ENCODE results near the gene DLG4. TPM values are rescaled to one million over a fixed set of nuclear protein-coding genes. Genes with fewer than 3 reads are reported as not detected.
A peak's percentile ranks its signal among the peaks of the same experiment; 100 is the strongest.

DLG4 gene
- total RNA-seq, 1 experiment from 2014 or later, result 4.4 TPM

DNA sequence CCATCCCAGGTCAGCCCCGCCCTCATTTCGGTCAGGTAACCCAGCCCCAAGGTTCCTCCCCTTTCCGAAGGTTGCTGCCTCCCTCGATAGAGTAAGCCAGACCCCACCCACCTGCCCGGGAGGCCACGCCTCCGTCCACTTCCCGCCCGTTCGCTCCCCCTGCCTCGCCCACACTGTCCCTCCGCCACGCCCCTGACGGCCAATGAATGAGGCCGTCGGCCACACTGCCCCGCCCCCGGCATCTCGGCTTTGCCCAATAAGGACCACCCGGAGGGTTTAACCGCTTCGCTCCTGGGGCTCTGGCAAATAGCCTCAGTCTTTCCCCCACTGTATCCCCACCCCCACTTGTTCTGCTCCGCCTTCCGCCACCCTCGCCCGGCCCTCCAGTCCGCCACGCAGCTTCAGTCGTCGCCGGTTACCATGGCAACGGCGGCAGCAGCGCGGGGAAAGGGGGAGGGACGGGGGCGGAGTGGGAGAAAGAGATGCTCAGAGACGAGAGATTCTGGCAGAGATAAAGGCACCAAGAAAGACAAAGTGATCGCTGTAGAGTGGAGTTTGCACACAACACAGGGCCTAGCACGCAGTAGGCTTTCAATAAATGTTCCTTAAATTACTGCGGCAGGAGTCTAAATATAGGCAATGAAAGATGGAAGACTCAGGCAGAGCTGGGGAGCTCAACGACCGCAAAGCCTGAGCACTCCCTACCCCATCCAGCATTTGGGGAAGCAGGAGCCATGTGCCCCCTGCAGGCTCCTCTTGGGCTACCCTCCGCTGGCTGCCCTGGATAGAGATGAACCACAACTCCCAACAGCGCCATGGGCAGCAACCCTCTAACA is 5.1 kb downstream of the DLG4 start:
- peak; percentile 99 for DNase-seq (ENCODE audit: low read depth)

DNA sequence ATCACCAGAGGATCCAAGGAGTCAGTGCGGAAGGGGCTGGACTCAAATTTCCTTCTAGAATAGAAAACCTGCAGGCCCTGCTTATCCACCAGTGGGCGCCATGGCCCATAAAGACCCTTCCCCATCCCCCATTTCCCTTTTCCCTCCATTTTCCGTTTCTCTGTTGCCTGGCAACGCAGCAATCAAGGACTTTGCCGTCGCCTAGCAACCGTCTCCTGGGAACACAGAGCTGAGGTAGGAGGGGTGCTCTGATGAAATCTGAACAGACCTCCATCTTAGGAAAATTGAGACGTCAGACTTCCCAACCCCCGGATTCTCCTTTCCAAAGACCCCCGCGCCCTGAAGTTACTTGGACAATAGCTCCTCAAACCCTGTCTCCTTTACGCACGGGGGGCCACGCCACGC is 5.7 kb downstream of the DLG4 start:
- peak; percentile 80 for DNase-seq (ENCODE audit: low read depth)

DNA sequence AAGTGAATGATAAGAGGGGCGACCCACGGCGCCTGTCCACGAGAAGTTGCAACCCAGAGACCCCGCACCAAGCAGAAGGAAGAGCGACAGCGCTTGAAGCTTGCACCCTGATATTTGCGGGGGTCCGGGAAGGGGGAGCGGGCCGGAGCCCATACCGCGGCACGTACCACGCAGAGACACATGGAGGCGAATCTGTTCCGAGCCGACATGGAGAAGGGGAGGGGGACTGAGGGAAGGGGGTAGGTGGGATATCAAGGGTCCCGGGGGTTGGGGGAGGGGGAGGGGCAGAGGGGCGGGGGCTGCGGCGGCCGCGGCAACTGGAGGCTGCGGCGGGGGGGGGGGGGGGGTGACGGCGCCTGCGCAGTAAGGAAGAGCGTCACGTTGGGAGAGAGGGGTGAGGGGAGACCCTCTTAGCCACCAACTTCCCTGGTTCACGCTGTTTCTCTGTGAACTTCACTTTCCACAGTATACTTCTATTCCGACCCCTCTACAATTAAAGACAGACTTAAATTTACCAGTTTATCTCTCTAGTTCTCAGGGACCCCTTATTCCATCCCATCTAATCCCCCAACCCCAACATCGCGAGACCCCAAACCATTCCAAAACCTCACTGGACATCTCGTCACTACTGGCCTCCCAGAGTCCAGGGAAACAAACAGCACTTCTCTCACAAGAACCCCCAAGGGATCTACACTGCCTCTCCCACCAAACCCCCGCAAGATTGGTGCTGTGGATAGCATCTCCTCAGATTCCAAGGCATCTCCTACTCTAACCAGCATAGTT is 8.0 kb downstream of the DLG4 start:
- DNase-seq (ENCODE audit: low read depth), result no peak

DNA sequence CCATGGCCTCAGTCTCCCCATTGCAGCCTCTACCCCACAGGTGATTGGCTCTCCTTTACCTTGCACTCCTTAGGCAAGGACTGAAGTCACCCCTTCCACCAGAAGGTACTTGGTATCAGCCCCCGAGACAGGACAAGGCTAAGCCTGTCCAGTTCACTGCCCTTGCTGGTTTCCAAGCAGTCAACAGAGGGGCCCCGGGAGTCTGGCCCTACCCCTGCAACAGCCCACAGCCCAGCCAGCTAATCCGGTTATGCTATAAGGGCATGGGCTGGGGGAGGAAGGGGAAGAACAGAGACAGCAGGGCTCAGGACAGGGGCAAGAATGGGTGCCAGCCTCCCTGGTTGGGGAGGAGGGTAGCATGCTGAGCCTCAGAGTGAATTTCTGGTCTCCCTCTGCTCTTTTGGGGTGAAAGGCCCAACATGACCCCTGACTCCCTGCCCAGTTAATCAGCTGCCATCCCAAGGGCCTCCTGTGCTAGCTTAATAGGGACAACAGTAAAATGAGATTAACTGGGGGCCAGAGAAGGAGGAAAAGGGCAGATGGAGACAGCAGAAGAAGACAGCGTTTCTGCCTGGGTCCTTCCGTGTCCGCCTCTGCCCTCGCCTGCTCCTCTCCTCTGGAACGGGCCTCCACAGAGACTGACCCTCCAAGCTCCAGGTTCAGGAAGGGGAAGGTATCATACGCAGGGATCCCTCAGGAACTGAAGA is 10.7 kb downstream of the DLG4 start:
- no peak for DNase-seq (ENCODE audit: low read depth)

DNA sequence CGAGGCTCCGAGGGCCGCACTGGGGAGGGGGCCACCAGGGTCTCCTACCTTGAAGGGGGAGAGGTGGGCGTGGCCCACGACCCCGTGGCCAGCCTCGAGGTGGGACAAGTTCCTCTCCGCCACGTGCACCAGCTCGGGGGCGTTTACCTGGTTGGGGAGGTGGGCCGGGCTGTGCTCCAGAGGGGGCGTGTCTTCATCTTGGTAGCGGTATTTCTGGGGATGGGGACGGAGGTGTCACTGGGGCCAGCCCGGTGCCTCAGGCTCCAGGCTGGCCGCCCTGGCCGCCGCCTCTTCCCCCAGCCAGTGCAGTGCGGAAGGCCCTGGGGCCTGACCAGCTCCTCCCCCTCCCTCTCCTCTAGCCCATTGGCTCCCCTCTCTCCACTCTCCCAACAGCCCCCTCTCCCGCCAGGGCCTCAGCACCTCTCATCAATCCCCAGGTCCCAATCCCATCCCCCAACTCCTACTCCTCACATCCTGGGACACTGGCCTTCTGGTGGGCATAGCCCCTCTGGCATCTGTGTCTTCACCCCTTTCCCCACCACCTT is 11.5 kb downstream of the DLG4 start:
- no peak for DNase-seq (ENCODE audit: low read depth)

DNA sequence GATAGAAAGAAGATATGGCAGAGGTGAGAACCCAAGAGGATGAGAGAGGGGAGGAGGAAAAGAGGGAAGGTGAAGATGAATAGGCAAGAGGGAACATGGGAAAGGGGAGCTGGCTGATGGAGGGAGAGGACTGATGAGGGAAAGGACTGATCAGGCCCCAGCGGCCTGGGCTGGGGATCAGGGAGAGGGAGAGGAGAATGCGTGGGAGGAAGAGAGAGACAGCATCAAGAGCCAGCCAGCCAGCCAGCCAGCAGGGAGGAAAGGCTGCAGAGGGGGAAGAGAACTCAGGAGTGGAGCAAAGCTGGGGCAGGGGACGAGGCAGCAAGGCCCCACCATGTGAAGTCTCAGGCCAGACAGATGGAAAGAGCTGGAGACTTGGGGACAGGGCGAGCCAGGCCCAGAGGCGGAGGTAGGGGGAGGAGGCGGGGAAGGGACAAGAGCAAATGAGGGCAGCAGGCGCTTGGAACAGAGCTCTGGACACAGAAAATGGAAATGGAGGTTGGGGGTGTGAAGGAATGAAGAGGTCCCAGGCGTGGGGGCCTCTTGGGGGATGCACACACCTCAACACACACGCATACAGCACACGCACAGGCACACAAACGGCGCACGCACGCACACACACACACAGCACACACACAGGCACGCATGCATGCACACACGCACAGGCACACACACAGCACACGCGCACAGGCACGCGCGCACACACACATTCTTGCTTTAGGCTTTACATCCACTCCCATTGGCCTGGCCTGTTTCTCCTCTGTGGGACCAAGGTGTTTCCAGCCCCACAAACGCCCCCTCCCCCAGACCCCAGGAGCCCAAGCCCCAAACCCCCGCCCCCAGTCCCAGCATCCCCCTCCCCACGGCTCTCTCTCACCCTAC is 12.3 kb downstream of the DLG4 start:
- no peak for DNase-seq (ENCODE audit: low read depth)

DNA sequence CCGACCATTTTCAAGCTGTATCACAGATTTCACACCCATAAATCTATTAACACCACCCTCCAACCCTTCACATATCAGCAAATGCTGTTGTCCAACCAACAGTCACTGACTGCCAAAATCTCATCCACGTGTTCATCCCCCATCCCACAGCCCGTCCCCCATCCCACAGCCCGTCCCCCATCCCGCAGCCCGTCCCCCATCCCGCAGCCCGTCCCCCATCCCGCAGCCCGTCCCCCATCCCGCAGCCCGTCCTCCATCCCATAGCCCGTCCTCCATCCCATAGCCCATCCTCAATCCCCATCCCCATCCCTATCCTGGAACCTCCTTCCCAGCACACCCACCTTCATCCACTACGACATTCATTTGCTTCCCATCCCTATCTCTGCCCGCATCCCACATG is 14.1 kb downstream of the DLG4 start:
- DNase-seq (ENCODE audit: low read depth), result no peak

DNA sequence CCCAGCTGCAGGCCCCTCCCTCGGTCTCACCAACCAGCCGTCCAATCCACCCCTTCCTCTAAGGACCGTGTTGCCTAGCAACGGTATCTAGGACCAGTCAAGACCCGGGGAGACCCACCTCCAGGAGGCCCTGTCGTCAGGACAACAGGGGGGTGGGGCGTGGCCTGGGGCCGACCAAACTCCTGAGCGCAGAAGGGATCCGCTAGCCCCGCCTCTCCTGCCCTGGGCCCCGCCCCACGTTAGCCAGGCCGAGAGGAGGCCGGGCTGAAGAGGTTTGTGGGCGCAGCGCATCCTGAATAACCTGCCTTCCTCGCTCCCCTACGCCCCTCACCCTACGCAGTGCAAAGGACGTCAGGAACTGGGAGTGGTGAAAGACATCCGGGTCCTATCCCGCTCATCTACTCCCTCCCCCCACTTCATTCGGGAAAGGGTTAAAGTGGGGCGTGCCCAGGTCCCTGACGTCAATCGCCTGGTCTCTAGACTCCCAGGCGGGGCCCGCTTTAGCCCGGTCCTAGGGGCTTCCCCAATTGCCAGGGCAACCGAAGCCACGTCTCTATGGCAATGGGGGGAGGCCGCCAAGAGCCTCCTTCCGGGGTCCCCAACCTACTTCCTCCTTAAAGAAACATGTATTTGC is 14.7 kb downstream of the DLG4 start:
- peak; percentile 81 for DNase-seq (ENCODE audit: low read depth)

DNA sequence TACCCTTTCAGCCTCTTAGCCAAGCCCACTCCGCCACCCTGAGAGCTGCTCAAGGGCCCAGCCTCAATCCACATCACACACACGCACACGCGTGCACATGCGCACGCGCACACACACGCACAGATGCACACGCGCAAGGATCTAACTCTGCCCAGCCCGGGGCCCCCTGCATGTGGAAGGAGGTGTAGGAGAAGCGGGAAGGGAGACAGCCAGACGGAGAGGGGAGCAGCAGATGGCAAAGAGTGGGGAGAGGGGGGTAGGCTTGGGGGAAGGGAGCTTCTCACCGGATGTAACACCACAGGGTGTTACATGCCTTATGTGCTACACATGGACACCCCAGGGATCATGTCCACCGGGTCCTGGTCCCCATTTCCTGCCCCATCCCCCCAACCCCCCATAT is 15.3 kb downstream of the DLG4 start:
- DNase-seq (ENCODE audit: low read depth), result no peak

DNA sequence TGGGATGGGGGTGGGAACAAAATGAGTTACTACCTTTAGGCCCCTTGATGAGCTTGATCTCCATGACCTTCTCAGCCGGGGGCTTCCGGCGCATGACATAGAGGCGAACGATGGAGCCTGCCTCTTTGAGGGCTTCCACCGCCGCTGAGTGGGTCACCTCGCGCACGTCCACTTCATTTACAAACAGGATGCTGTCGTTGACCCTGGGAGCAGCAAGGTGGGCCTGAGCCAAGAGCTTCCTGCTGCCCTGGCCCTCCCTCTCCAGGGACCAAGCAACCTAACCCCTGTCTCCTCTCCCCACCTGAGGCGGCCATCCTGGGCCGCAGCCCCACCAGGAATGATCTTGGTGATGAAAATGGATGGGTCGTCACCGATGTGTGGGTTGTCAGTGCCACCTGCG is 16.2 kb downstream of the DLG4 start:
- DNase-seq (ENCODE audit: low read depth), result no peak

DNA sequence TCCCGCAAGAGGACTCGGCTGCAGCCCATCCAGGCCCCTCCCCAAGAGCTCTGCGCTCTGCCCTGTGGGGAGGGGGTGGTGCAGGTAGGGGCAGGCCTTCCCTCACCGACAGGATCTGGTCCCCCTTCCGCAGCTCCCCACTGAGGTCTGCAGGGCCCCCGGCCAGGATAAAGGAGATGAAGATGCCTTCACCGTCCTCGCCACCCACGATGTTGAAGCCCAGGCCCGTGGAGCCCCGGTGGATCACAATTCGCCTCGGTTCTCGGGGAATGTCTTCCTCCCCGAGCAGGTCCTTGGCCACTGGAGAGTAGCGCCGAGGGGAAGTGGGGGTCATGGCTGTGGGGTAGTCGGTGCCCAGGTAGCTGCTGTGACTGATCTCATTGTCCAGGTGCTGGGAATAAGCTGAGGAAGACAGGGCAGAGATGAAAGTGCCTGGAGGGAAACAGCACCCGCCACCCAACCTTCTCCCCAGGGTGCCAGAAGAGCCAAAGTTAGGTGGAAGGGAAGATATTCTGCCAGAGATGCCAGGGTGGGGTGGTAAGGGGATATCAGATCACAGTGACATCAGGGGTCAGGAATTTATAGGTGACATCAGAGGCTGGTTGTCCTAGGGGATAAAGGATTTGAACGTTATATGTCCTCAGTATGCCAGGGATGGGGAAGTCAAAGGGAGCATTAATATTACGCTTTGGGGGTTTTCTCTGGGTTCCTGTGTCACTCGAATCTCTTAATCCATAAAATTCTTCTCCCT is 22.8 kb downstream of the DLG4 start:
- no peak for DNase-seq (ENCODE audit: low read depth)

DNA sequence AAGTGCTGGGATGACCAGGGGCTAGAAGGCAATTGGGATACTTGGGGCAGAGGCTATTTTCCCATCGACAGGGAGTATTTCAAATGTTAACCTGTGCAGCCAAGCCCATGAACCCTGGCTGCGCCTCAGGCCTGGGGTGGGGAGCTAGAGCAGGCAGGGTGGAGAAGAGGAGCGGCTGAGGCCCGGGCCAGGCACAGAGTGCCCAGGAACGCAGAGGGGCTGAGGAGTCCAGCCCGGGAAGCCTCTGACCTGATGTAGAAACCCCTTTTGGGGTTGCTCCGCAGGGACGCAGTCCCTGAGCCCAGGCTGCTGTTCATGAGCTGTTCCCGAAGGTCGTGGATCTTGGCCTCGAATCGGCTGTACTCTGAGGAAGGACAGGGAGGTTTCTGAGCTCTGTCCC is 23.7 kb downstream of the DLG4 start:
- DNase-seq (ENCODE audit: low read depth), result no peak

DNA sequence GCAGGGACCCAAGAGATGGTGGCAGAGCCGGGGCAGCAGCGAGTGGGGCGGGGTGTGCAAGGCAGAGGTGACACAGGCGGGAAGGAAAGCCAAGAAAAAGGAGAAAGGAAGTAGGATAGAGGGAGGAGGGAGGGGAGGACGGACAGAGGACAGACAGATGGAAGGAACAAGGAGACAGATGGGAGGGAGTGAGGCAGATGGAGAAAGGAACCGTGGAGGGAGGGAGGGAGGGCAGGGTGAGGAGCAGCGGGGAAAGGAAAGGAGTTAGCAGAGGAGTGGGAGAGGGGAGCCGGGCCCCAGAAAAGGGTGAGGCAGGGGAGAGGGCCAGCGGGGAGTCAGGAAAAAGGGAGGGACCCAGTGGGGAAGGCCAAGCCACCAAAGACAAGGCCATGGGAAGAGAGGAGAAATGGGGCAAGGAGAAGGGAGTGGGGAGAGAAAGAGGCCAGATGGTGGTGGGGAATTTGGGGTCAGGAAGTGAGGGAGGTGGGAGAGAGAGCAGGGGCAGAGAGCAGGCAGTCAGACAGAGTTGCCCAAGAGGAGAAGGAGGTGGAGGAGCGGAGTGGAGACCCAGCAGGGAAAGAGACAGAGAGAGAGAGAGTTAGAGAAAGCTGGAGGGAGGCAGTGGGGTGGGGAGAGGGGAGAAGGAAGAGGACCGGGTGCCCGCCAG is 27.2 kb downstream of the DLG4 start:
- DNase-seq (ENCODE audit: low read depth), result no peak

DNA sequence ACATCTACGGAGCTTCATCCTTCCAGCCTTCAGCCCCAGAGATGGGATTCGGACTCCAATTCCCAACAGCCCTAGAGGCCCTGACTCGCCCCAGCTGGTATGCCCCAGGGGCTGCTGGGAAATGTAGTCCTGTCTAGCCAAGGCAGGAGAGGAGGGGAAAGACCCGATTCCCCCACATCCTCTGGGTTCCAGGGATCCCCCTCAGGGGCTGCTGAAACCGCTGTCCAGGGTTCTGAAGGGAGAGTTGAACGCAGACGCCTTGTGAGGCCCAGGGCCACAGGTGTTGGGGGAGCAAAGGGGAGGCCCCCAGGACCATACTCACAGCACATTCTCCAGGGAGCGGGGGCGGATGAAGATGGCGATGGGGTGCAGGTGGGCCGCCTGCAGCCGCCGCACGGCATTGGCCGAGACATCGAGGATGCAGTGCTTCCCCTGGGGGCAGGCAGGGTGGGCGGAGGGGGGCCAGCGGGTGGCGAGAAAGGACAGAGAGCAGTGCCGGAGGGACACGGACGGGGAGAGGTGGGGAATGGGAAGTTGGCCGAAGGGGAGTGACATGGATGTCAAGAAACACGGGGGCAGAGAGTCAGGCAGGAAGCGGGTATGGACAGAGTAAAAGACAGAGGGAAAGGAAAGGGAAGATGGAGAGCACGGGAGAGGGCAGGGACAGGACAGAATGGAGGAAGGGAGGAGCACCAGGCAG is 27.9 kb downstream of the DLG4 start:
- DNase-seq (ENCODE audit: low read depth), result peak; percentile 44

DNA sequence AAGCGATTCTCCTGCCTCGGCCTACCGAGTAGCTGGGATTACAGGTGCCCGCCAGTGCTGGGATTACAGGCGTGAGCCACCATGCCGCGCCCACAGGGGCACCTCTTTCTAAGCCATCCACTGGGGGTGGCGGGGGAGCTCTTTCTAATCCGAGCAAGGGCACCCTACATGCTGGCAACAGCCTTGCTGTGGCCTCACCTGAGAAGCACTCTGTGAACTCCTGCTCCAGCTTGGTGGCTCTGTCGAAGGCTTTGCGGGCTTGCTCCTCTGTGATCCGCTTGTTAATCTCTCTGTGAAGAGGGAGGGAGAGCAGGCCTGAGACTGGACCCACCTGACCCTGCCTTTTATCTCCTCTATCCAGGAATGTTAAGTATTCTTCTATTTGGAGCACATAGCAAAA is 28.6 kb downstream of the DLG4 start:
- DNase-seq (ENCODE audit: low read depth), result no peak

DNA sequence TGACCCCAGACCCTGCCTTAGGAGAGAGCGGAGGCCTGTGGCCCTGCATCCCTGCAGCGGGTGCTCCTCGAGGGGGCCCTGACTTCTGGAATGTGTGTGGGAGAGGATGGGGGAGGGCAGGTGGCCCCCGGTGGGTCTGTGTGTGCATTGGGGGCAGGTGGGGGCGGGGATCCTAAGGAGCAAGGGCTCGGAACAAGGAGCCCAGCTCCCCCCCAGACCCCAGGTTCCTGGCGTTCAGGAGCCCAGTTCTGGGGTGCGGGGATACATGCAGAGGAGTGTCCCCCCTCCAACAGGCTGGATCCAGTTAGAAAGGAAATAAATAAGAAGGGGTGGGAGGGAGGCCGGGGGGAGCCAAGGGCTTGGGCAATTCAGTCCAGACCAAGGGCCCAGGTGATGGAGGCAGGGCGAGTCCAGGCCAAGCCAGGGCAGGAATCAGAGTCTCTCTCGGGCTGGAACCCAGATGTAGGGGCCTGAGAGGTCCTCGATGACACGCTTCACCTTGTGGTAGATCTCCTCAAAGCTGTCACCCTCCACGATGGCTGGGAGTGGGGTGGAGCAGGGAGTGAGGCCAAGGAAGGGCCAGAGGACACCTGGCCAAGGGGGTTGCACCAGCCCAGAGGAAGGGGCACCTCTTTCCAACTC is 29.2 kb downstream of the DLG4 start:
- DNase-seq (ENCODE audit: low read depth), result no peak

DNA sequence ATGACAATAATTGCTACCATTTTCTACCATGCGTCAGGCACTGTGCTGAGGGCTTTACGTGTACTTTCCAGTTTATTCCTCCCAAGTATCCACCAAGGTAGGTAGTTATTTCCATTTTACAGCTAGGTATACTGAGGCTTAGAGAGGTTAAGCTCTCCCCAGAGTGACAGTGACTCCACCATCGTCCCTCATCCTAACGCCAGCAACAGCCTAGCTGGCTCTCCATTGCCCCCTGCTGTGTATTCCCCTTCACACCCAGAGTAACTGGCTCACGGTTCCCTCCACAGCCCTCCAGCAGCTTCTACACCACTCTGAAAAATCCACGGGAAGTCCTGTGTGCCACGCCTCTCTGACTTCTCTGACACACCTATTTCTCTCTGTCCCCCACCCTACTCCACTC is 33.4 kb downstream of the DLG4 start:
- no peak for DNase-seq (ENCODE audit: low read depth)

DNA sequence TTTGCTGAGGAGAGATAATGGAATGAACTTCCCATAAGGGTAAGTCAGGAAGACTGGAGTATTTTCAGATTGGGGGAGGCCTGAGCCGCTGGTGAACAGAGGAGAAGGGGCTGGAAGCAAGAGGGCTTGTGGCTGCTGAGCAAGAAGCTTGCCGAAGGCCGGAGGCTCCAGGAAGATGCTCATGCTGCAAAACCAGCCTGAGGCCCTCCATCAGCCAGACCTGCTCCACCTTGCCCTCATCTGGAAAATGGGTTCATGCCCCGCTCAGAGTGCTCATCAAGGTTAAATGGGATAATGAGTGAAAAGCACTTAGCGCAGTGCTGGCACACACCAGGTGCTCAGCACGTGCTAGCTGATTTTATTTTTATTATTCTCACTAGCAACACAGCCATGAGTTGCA is 35.0 kb downstream of the DLG4 start:
- DNase-seq (ENCODE audit: low read depth), result no peak
